GM13976 (cell line): ENCODE data around the gene GLRX5.

ENCODE experiments used
- DNase-seq: peaks from one replicate; pipeline ENCODE4 v3.0.0; 2012; ENCODE audit warnings: low spot score
- CTCF ChIP-seq: IDR thresholded peaks from 2 replicates; pipeline ENCODE4 v1.5.1; 2012; ENCODE audit warnings: borderline replicate concordance, mild to moderate bottlenecking; ENCODE audit not compliant: insufficient read depth; ENCODE audit errors: extremely low read depth, missing control alignments, control extremely low read depth
- in situ Hi-C: fragments of 300-500 bp; cut with MboI; formaldehyde crosslinking; loops from one replicate; pipeline ENCODE4 v1.12.0; 2022; ENCODE audit warnings: low sequenced_read_pairs, mixed read lengths, inconsistent platforms; ENCODE audit not compliant: unreplicated experiment

GLRX5 gene

DNA sequence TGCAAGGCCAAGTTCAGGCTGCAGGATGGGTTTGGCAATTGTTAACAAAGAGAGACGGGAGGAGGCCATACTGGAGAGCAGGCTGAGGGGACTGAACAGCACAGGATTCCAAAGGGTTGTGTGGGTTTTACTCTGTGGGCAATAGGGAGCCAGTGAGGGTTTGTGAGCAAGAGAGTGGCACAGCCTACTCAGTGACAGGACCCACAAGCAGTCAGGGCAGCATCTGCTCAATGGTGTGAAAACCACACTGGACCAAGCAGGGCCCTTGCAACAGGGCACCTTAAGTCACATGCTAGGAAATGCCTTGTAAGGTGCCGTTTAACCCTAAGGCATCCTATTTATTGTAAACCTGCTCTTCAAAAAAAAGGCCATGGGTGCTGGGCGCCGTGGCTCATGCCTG, 40.4 kb upstream of the GLRX5 start:
- in situ Hi-C loops: no loop called here
- DNase-seq: no peak
- no peak for TF ChIP-seq CTCF

- TF ChIP-seq CTCF: no peak
- in situ Hi-C loops: no loop called here
- DNase-seq: no peak
These were observed 39.8 kb upstream of the GLRX5 start for GRCh38 chr14:95495076-95495475.

DNA sequence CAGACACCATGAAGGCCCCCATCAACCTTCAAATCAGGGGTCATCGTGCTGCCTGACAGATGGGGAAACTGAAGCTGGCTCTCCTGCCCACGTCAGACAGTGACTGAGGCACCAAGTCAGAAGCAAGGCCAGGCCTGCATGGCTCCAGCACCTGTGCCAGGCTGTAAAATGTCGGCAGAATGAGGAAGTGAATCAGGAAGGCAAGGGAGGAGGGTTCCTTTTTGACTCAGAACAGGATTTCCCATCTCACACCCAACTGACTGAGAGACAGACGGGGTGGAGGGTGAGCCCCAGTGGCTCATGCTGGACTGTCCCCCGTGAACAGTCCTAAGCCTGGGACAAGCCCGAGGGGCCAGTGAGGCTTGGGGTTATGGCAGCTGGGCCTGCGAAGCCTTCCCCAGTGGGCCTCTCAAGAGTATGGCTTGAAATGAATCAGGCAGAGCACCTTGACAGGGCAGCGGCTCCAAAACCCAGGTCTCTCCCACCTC, 39.3 kb upstream of the GLRX5 start:
- TF ChIP-seq CTCF: no peak
- in situ Hi-C loops: no loop called here
- DNase-seq: peak; percentile 81

DNA sequence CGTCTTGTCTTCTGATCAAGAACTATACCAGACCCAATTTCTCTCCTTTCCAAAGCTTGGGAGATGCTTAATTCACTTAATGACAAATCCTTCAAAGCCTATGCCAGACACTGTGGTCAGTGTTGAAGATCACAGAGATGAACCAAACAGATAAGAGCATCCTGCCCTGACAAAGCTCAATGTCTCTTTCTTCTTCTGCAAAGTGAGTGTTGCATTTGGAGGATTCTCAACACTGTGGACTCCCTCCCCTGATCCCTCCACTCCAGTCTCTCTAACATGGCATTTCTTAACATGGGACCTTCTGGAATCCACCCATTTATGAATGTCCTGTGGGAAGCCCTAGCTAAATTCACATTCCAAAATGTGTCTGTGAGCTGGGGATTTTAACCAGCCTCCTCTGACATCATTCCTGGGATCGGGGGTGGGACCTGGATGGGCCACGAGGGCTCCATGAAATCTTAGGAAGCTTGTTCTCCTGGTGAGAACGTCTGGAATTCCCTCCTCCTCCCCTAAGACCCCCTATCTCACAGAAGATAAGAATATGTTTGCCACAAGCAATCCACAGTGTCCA, 38.7 kb upstream of the GLRX5 start:
- in situ Hi-C loops: no loop called here
- no peak for TF ChIP-seq CTCF

GRCh38 chr14:95496690-95497259, 38.1 kb upstream of the GLRX5 start:
- TF ChIP-seq CTCF: no peak
- in situ Hi-C loops: no loop called here
- no peak for DNase-seq

More for the DNA sequence above, 38.7 kb upstream of the GLRX5 start:
- no peak for DNase-seq

DNA sequence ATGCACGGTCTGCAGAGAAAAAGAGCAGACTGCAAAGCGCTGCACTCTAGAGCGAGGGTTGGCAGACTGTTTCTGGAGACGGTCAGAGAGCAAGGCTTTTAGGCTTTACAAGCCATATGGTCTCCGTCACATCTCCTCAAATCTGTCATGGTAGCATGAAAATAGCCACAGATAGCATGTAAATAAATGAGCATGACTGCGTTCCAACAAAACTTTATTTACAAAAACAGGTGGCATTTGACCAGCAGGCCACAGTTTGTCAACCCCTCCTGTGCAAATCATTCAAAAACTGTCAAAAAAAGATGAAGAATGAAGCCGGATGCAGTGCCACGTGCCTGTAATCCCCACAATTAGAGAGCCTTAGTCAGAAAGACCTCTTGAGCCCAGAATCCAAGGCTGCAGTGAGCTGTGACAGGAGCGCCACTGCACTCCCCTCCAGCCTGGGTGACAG, 37.3 kb upstream of the GLRX5 start:
- no peak for DNase-seq
- TF ChIP-seq CTCF: no peak
- in situ Hi-C loops: no loop called here
